SW480 (cell line): ENCODE results near the gene COX7C.
"Not testable (repeated sequence)": the region's sequence is repeated elsewhere in the genome, so short reads cannot be mapped to it uniquely, and the experiment has no call there.

Source experiments
- DNase-seq: peaks from one replicate; pipeline ENCODE4 v3.0.0-alpha.2; 2016; ENCODE audit warnings: low spot score

COX7C gene

GRCh38 chr5:86617756-86618576 is at the start of gene COX7C:
TSS of gene COX7C (plus strand) at chr5:86617941. CDS start at chr5:86618056, 115 bp downstream.
- DNase-seq: peak; percentile 94

GRCh38 chr5:86569522-86570426 is 48.0 kb upstream of the COX7C start:
- DNase-seq: not testable (repeated sequence)

- DNase-seq: no peak
Measured at GRCh38 chr5:86570427-86571083, 47.2 kb upstream of the COX7C start.

GRCh38 chr5:86571109-86571508 is 46.6 kb upstream of the COX7C start:
- DNase-seq: not testable (repeated sequence)

GRCh38 chr5:86572825-86573517 is 44.8 kb upstream of the COX7C start:
- no peak for DNase-seq

- DNase-seq: no peak
Measured at GRCh38 chr5:86579502-86579901, 38.2 kb upstream of the COX7C start.

GRCh38 chr5:86596476-86596875 is 21.3 kb upstream of the COX7C start:
- DNase-seq: no peak

GRCh38 chr5:86605881-86606280 is 11.9 kb upstream of the COX7C start:
- DNase-seq: no peak

- no peak for DNase-seq
Measured at GRCh38 chr5:86613455-86613854, 4.3 kb upstream of the COX7C start.

- no peak for DNase-seq
Measured at GRCh38 chr5:86617309-86617755, 409 bp upstream of the COX7C start.

GRCh38 chr5:86623785-86624483 is 6.2 kb downstream of the COX7C start:
- no peak for DNase-seq

GRCh38 chr5:86625148-86625547 is 7.4 kb downstream of the COX7C start:
- no peak for DNase-seq

GRCh38 chr5:86626149-86626548 is 8.4 kb downstream of the COX7C start:
- no peak for DNase-seq

GRCh38 chr5:86631165-86631564 is 13.4 kb downstream of the COX7C start:
- DNase-seq: no peak

- no peak for DNase-seq
Measured at GRCh38 chr5:86640998-86641397, 23.3 kb downstream of the COX7C start.

- no peak for DNase-seq
Measured at GRCh38 chr5:86644843-86645242, 27.1 kb downstream of the COX7C start.

- DNase-seq: no peak
Measured at GRCh38 chr5:86645885-86646284, 28.1 kb downstream of the COX7C start.

GRCh38 chr5:86646671-86647070 is 28.9 kb downstream of the COX7C start:
- DNase-seq: no peak

- DNase-seq: no peak
Measured at GRCh38 chr5:86649832-86650505, 32.2 kb downstream of the COX7C start.

- DNase-seq: not testable (repeated sequence)
Measured at GRCh38 chr5:86660771-86661170, 43.0 kb downstream of the COX7C start.
